GM23248 (cell line): ENCODE results near the gene NLRC5.

Source experiments
- EZH2 ChIP-seq: fragments of 200-600 bp; sonication (generic); IDR thresholded peaks from 2 replicates; pipeline ENCODE4 v1.6.1; 2018; ENCODE audit warnings: antibody characterized with exemption, mild to moderate bottlenecking; ENCODE audit not compliant: insufficient read depth, poor library complexity, severe bottlenecking
- EZH2phosphoT487 ChIP-seq: fragments of 200-600 bp; sonication (generic); IDR thresholded peaks from 2 replicates; pipeline ENCODE4 v1.6.1; 2018; ENCODE audit warnings: antibody characterized with exemption, moderate library complexity, mild to moderate bottlenecking, low read depth; ENCODE audit not compliant: insufficient read depth

DNA sequence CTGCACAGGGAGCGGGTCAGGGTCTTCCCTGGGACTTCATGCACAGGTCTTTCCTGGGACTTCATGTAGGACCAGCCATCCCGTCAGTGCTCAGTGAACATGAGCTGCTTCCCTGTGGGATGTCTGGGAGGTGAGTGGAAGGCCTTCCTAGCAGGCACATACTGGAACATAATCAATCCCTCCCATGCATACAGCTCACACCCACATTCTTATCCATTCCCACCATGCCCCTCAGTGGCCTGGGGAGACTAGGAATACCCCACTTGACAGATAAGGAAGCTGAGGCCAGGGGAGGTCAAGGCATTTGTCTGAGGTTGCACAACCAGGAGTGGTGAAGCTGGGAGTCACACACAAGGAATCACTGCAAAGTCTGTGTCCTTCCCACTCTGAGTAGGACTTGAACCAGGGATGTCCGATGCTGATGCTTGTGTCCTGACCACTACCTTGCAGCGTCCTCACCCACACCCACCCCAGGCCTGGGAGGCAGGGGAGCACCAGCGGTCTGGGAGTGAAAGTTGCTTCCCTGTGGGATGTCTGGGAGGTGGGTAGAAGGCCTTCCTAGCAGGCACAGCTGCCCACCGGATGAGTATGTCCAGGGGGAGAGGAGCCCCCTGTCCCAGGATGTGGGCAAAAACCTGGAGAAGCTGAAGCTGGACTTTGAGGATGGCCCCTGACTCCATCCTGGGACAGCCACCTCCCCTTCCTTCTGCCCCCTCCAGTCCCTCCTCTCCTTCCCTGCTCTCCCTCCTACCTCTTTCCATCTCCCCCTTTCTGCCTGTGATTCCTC, 1.0 kb upstream of the NLRC5 start:
- TF ChIP-seq EZH2 (no peak), EZH2phosphoT487 (no peak)
